Ecto neural progenitor cell (in vitro differentiated cells): ENCODE results near the gene MDH2.
"Not testable (repeated sequence)": the region's sequence is repeated elsewhere in the genome, so short reads cannot be mapped to it uniquely, and the experiment has no call there.

ENCODE experiments used
- DNase-seq: peaks from one replicate; pipeline ENCODE4 v3.0.0-alpha.2; 2018; ENCODE audit warnings: low spot score

The MDH2 gene

GRCh38 chr7:76071316-76072242 is 23.7 kb downstream of the MDH2 start:
- DNase-seq, result peak; percentile 54

- no peak for DNase-seq
Measured at GRCh38 chr7:76072243-76073148, 24.6 kb downstream of the MDH2 start.

GRCh38 chr7:76073335-76073990 is 25.6 kb downstream of the MDH2 start:
- DNase-seq, result peak; percentile 69

GRCh38 chr7:76074306-76074971 is 26.5 kb downstream of the MDH2 start:
- no peak for DNase-seq

GRCh38 chr7:76074972-76075370 is 27.1 kb downstream of the MDH2 start:
- DNase-seq, result no peak

- DNase-seq, result no peak
Measured at GRCh38 chr7:76076995-76077394, 29.1 kb downstream of the MDH2 start.

- DNase-seq, result no peak
Measured at GRCh38 chr7:76077435-76077834, 29.5 kb downstream of the MDH2 start.

GRCh38 chr7:76080204-76080603 is 32.3 kb downstream of the MDH2 start:
- DNase-seq, result no peak

- not testable (repeated sequence) for DNase-seq
Measured at GRCh38 chr7:76084115-76084514, 36.2 kb downstream of the MDH2 start.

- no peak for DNase-seq
Measured at GRCh38 chr7:76086070-76086469, 38.2 kb downstream of the MDH2 start.

- not testable (repeated sequence) for DNase-seq
Measured at GRCh38 chr7:76087362-76087791, 39.5 kb downstream of the MDH2 start.

GRCh38 chr7:76089865-76090475 is 42.1 kb downstream of the MDH2 start:
- no peak for DNase-seq

- no peak for DNase-seq
Measured at GRCh38 chr7:76091506-76091905, 43.6 kb downstream of the MDH2 start.

GRCh38 chr7:76093531-76093930 is 45.6 kb downstream of the MDH2 start:
- DNase-seq, result not testable (repeated sequence)

- not testable (repeated sequence) for DNase-seq
Measured at GRCh38 chr7:76094326-76094725, 46.4 kb downstream of the MDH2 start.

GRCh38 chr7:76095908-76096307 is 48.0 kb downstream of the MDH2 start:
- DNase-seq, result no peak

- not testable (repeated sequence) for DNase-seq
Measured at GRCh38 chr7:76101693-76102437, 54.0 kb downstream of the MDH2 start.

- DNase-seq, result not testable (repeated sequence)
Measured at GRCh38 chr7:76103788-76104187, 55.9 kb downstream of the MDH2 start.

- not testable (repeated sequence) for DNase-seq
Measured at GRCh38 chr7:76106130-76106529, 58.2 kb downstream of the MDH2 start.

GRCh38 chr7:76106893-76107292 is 59.0 kb downstream of the MDH2 start:
- no peak for DNase-seq
